Esophagus muscularis mucosa (tissue), 4 donors: ENCODE measurements around the gene GRAMD2B.

ENCODE experiments used
- EP300 ChIP-seq: sonication (generic); formaldehyde crosslinking; IDR thresholded peaks from one replicate; pipeline ENCODE4 v1.6.1; 2017; ENCODE audit warnings: antibody characterized with exemption
- POLR2A ChIP-seq: fragments of 450-650 bp; IDR thresholded peaks from one replicate; pipeline ENCODE4 v1.6.1; 2017; ENCODE audit warnings: antibody characterized with exemption, moderate library complexity, mild to moderate bottlenecking, low read depth
- POLR2AphosphoS5 ChIP-seq, 2 donors: sonication (generic); formaldehyde crosslinking; IDR thresholded peaks; one replicate each; pipeline ENCODE4 v1.6.1; 2017; ENCODE audit warnings: antibody characterized with exemption in 2 of 2
- TF ChIP-seq, protein P1 (sequence below), 3 experiments: fragments of 200-600 bp in 2 of 3; fragments of 450-650 bp in 1 of 3; sonication (generic) in 2 of 3; IDR thresholded peaks; one replicate each; pipeline ENCODE4 v1.5.1; 2017 to 2019; ENCODE audit warnings: antibody characterized with exemption in 3 of 3, mild to moderate bottlenecking in 2 of 3, moderate library complexity in 1 of 3

DNA sequence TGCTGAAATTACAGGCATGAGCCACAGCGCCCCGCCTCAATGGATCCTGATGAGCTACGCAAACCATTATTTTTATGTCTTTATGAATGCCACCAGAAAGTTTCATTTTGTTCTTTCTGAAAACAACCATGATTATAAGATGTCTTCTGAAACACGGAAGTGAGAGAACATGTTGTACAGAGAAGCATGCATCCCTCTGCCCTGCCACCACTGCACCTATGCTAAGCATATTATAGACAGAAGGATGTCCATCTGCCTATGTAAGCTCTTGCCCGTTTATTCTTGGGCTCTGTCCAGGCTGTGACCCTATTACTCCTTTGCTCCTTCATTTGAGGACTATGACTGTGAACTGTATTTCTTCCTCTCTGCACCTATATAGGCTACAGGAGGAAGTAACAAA lies 74.3 kb downstream of the GRAMD2B start:
- TF ChIP-seq, protein P1, sequence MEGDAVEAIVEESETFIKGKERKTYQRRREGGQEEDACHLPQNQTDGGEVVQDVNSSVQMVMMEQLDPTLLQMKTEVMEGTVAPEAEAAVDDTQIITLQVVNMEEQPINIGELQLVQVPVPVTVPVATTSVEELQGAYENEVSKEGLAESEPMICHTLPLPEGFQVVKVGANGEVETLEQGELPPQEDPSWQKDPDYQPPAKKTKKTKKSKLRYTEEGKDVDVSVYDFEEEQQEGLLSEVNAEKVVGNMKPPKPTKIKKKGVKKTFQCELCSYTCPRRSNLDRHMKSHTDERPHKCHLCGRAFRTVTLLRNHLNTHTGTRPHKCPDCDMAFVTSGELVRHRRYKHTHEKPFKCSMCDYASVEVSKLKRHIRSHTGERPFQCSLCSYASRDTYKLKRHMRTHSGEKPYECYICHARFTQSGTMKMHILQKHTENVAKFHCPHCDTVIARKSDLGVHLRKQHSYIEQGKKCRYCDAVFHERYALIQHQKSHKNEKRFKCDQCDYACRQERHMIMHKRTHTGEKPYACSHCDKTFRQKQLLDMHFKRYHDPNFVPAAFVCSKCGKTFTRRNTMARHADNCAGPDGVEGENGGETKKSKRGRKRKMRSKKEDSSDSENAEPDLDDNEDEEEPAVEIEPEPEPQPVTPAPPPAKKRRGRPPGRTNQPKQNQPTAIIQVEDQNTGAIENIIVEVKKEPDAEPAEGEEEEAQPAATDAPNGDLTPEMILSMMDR (IDR thresholded peaks at IDR 0.05): no peak
- TF ChIP-seq POLR2A (no peak), POLR2AphosphoS5 (IDR thresholded peaks at IDR 0.05) (no peak), EP300 (no peak)
